Stimulated activated CD8-positive, alpha-beta memory T cell treated with anti-CD3 and anti-CD28 coated beads, Interleukin-15, amount 100 ng/mL, for 48 hours (primary cell): Measurements from ENCODE around the gene TTN.

Experiments
- DNase-seq, 2 donors: peaks; one replicate each; pipeline ENCODE4 v3.0.0-alpha.2; 2020; ENCODE audit warnings: low read depth in 2 of 2

The TTN gene

GRCh38 chr2:178734518-178734917 is 72.7 kb downstream of the TTN start:
- no peak for DNase-seq

GRCh38 chr2:178733975-178734374 is 73.2 kb downstream of the TTN start:
- DNase-seq, result no peak

GRCh38 chr2:178732913-178733312 is 74.3 kb downstream of the TTN start:
- no peak for DNase-seq

- DNase-seq, result no peak
Measured at GRCh38 chr2:178731300-178731699, 75.9 kb downstream of the TTN start.

- DNase-seq, result no peak
Measured at GRCh38 chr2:178730049-178730448, 77.2 kb downstream of the TTN start.

GRCh38 chr2:178723786-178724346 is 83.4 kb downstream of the TTN start:
- no peak for DNase-seq

GRCh38 chr2:178722296-178722695 is 84.9 kb downstream of the TTN start:
- DNase-seq, result no peak

- no peak for DNase-seq
Measured at GRCh38 chr2:178718988-178719387, 88.2 kb downstream of the TTN start.

GRCh38 chr2:178718283-178718682 is 88.9 kb downstream of the TTN start:
- no peak for DNase-seq

GRCh38 chr2:178716394-178716793 is 90.8 kb downstream of the TTN start:
- no peak for DNase-seq

GRCh38 chr2:178715366-178715765 is 91.9 kb downstream of the TTN start:
- DNase-seq, result no peak

- DNase-seq, result no peak
Measured at GRCh38 chr2:178707476-178707875, 99.7 kb downstream of the TTN start.

- DNase-seq, result no peak
Measured at GRCh38 chr2:178704876-178705275, 102.3 kb downstream of the TTN start.

GRCh38 chr2:178702361-178702760 is 104.9 kb downstream of the TTN start:
- no peak for DNase-seq

- DNase-seq, result no peak
Measured at GRCh38 chr2:178700922-178701342, 106.3 kb downstream of the TTN start.

- no peak for DNase-seq
Measured at GRCh38 chr2:178700136-178700535, 107.1 kb downstream of the TTN start.

- no peak for DNase-seq
Measured at GRCh38 chr2:178692845-178693244, 114.4 kb downstream of the TTN start.

GRCh38 chr2:178689808-178690207 is 117.4 kb downstream of the TTN start:
- DNase-seq, result no peak

GRCh38 chr2:178683877-178684276 is 123.3 kb downstream of the TTN start:
- DNase-seq, result no peak

GRCh38 chr2:178681081-178681480 is 126.1 kb downstream of the TTN start:
- no peak for DNase-seq

- no peak for DNase-seq
Measured at GRCh38 chr2:178679891-178680290, 127.3 kb downstream of the TTN start.

- no peak for DNase-seq
Measured at GRCh38 chr2:178677599-178677998, 129.6 kb downstream of the TTN start.

GRCh38 chr2:178676046-178676445 is 131.2 kb downstream of the TTN start:
- DNase-seq, result no peak

- no peak for DNase-seq
Measured at GRCh38 chr2:178674122-178674521, 133.1 kb downstream of the TTN start.
